GM21529 (cell line): ENCODE data around the gene C12orf60.
A peak's percentile ranks its signal among the peaks of the same experiment; 100 is the strongest.

Experiments
- ATAC-seq: cut with Tn5 transposase; IDR thresholded peaks from one replicate; pipeline ENCODE4 v1.9.1; 2021; ENCODE audit not compliant: unreplicated experiment

The C12orf60 gene

DNA sequence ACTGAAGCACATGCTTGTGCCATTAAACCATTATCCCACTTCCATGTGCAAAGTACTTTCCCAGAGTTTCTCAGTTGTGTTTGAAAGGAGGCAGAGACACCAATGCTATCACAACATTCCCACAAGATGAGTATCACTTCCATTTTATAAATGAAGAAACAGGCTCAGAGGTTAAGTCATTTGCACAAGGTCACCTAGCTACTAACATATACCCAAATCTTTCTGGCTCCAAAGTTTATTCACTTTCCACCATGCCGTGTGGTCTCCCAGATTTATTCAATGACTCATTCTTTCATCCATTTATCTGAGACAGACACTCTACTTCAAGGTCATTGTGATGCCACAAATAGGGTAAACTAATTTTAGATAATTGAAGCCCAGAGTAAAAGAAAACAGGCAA is 30.5 kb downstream of the C12orf60 start:
- no peak for ATAC-seq

- ATAC-seq: no peak
Measured at GRCh38 chr12:14834509-14834908, 31.0 kb downstream of the C12orf60 start.

GRCh38 chr12:14836336-14837210 is 33.1 kb downstream of the C12orf60 start:
- no peak for ATAC-seq

DNA sequence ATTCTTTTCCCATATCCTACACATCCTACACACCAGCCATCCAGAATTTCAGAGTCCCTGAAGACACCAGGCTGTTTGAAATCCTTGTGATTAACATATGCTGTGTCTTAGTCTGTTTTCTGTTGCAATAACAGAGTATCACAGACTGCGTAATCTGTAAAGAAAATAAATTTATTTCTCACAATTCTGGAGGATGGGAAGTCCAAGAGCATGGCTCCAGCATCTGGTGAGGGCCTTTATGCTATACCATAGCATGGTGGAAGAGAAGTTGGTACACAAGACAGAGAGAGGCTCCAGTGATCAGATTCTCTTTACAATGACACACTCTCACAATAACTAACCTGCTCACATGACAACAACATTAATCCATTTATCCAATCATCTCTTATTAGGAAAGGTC is 35.8 kb downstream of the C12orf60 start:
- no peak for ATAC-seq

- ATAC-seq: no peak
Measured at GRCh38 chr12:14840616-14841015, 37.1 kb downstream of the C12orf60 start.

GRCh38 chr12:14841761-14842160 is 38.3 kb downstream of the C12orf60 start:
- ATAC-seq: no peak

- no peak for ATAC-seq
Measured at GRCh38 chr12:14842315-14842714, 38.8 kb downstream of the C12orf60 start.

GRCh38 chr12:14843425-14843887 is 40.0 kb downstream of the C12orf60 start, which contains the start of gene ART4:
Gene ART4, minus strand, starts transcription at chr12:14843526. Its CDS starts 413 bp downstream, at chr12:14843113.
- ATAC-seq: no peak

- ATAC-seq: no peak
Measured at GRCh38 chr12:14844401-14844800, 40.9 kb downstream of the C12orf60 start.

DNA sequence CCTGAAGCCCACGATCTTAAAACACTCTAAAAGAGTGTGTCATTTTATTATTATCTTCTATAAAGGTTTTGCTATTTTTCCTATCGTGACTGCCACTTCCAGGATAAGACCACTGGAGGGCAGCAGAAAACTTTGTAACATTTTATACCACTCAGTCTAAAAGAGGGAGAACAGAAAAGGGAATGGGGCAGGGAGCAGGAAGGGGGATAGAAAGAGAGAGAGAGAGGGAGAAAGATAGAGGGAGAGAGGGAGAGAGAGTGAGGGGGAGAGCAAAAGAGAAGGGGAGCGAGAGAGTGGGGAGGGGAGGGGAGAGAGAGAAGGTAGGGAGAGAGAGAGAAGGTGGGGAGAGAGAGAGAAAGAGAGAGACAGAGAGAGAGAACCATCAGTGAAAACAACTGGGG is 41.9 kb downstream of the C12orf60 start:
- ATAC-seq: peak; percentile 58

- ATAC-seq: no peak
Measured at GRCh38 chr12:14846042-14846587, 42.6 kb downstream of the C12orf60 start.

GRCh38 chr12:14846876-14847580 is 43.6 kb downstream of the C12orf60 start:
- no peak for ATAC-seq

GRCh38 chr12:14849661-14850060 is 46.2 kb downstream of the C12orf60 start:
- no peak for ATAC-seq

DNA sequence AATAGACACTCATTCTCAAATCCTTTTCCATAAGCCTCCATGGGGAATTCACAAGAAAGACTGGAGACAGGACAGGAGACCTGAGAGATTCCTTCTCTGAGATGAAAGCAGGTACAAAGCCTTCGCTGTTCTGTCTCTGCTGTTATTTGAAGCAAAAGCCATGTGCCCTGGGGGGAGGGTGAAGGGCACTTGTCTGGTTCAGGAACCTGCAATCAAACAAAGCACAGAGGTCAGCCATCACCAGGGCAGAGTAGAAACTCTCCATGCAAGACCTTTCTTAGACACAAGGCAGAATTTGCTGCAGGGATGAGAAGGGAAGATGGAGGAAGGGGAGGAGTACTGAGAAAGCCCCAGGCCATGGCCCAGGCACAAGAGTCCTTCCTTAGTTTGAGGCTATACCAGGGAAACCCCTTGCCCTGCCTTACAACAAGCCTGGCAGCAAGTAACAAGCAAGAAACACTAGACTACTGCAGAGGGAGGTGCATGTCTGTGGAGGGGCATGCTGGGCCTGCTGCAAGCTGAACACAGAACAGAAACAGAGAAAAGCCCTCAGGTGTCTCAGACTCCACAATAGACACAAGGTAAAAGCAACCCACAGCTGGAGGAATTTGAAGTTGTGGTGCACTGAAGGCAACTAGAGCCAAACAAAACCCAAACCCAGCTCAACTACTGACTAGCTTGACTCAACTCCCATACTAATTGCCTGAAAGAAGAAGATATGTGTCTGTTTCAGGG is 47.6 kb downstream of the C12orf60 start:
- peak; percentile 78 for ATAC-seq

DNA sequence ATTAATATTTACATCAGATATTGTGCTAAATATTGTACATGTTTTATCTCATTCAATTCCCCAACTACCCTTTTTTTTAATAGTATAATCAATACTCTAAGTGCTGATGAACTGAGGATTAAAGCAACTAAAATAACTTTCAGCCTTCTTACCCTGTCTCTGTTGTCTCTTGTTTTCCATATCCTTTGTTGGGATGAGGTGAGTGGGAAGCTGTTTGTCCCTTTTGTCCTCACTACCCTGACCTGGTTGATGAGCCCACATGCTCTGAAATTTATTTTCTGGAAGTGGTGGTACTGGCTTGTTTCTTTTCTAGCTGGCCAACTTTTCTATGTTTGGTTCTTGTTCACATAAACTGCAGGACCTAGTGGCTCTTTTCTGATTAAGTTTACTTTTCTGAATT is 49.4 kb downstream of the C12orf60 start:
- ATAC-seq: no peak

DNA sequence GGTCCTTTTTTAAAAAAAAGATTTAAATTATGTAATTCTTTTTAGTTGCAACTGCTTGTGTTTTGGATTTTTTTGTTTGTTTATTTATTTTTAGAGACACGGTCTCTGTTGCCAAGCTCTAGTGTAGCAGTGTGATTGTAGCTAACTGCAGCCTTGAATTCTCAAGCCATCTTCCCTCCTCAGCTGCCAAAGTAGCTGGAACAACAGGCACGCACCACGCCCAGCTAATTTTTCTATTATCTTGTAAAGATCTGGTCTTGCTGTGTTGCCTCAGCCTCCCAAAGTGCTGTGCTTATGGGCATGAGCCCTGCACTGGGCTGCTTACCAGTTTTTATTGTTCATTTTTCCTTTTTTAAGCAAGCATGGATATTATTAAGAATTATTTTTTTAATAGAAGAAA is 50.5 kb downstream of the C12orf60 start:
- no peak for ATAC-seq

DNA sequence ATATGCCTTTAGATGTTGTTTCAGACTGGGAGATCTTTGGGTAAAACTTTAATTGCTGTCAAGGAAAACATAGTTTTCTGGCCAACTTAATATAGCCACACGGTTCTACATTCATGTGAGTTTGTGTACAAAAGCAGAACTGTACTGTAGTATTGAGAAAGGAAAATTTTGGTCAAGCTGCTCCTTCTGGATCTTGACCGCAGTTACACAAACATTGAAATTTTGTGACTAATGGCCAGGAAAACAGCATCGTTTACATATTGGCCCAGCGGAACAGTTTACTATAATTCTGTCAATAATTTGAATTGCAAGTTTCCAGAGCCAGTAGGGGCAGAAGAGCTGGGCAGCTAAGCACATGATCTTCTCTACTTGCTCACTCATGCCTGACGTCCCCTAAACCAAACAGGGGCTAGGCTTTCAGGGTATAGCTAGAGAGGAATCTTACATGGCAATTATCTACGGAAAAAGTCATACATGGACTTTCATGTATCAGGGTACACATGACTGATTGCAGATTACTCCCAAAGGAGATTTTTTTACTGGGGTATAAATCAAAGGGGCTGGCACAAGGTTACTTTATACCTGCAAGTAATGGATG is 51.2 kb downstream of the C12orf60 start:
- ATAC-seq: peak; percentile 58

DNA sequence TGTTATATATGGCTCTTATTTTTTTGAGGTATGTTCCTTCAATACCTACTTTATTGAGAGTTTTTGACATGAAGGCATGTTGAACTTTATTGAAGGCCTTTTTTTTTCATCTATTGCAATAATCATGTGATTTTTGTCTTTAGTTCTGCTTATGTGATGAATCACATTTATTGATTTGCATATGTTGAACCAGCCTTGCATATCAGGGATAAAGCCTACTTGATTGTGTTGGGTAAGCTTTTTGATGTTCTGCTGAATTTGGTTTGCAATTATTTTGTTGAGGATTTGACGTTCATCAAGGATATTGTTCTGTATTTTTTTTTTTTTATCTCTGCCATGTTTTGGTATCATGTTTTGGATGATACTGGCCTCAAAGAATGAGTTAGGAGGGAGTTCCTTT is 55.0 kb downstream of the C12orf60 start:
- no peak for ATAC-seq

DNA sequence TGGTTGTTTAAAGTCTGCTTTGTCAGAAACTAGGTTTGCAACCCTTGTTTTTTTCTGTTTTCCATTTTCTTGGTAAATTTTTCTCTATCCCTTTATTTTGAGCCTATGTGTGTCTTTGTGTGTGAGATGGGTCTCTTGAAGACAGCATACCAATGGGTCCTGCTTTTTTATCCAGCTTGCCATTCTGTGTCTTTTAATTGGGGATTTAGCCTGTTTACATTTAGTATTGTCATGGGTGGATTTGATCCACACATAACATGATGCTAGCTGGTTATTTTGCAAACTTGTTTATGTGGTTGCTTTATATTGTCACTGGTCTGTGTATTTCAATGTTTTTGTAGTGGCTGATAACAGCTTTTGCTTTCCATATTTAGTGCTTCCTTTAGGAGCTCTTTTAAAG is 57.0 kb downstream of the C12orf60 start:
- ATAC-seq: no peak

GRCh38 chr12:14868916-14869506 is 65.5 kb downstream of the C12orf60 start:
- no peak for ATAC-seq
